Measurements from ENCODE around the gene HIVEP1. TPM values are rescaled to one million over a fixed set of nuclear protein-coding genes. Genes with fewer than 3 reads are reported as not detected.

Gene HIVEP1
- total RNA-seq, 1 donor from 2014 or later = 35.7 TPM

DNA sequence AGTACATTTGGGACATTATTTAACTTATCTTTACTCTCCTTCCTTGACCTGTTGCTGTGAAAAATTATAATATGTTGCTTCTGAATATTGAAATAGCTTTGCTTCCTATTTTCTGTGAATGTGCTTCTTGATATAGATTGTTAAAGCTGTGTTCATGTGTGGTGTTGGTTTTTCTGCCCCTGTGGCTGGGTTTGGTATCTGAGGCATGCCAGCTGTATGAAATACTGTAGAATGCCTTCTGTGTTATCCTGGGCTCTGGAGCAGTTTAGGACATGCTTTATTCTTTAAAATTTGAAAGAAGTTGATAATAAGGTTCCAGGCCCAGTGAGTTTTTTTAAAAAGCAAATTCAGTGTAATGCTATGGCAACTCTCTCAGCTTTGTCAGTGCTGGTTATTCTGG, 71.7 kb downstream of the HIVEP1 start:
- H3K27ac Mint-ChIP-seq = no peak overlapping the region

GRCh38 chr6:12084681-12085080, 72.6 kb downstream of the HIVEP1 start:
- Mint-ChIP-seq H3K9me3 (ENCODE audit: low read depth) (no peaks in the 10 kb centered on the region), H3K4me3 (ENCODE audit: low read depth) (no peak overlapping the region), H3K4me1 (ENCODE audit: low read depth) (peaks cover 20% of the 10 kb centered on the region), H3K27me3 (no peaks in the 10 kb centered on the region), H3K36me3 (ENCODE audit: insufficient read depth) (no peaks in the 10 kb centered on the region), H3K27ac (no peak overlapping the region)
- DNase-seq (ENCODE audit: low spot score, unreplicated experiment) = no peak
- no peak for TF ChIP-seq CTCF (IDR thresholded peaks at IDR 0.05; ENCODE audit: unreplicated experiment)

More for the DNA sequence above, 71.7 kb downstream of the HIVEP1 start:
- no peaks in the 10 kb centered on the region for H3K36me3 Mint-ChIP-seq (ENCODE audit: insufficient read depth)
- H3K4me1 Mint-ChIP-seq (ENCODE audit: low read depth) = peaks cover 20% of the 10 kb centered on the region
- H3K9me3 Mint-ChIP-seq (ENCODE audit: low read depth) = no peaks in the 10 kb centered on the region
- TF ChIP-seq CTCF (IDR thresholded peaks at IDR 0.05; ENCODE audit: unreplicated experiment) = no peak
- no peak for DNase-seq (ENCODE audit: low spot score, unreplicated experiment)
- no peak overlapping the region for H3K4me3 Mint-ChIP-seq (ENCODE audit: low read depth)
- no peaks in the 10 kb centered on the region for H3K27me3 Mint-ChIP-seq

DNA sequence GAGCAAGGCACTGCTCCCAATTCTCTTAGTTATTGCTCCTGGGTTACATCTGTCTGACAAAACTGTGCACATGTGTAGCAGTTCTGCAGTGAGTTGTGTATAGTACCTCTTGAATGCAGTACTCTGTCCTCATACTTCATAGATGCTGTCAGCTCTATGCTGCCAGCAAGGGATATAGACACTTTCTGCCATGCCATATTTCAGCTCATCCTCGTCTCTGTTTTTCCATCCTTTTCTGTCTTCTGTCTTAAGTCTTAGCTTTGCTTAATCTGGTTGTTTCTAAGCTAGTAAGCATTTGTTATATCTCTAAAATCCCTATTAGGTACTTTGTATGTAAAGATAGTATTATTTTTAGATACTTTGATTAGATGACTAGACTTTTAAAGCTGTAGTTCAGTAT, 76.4 kb downstream of the HIVEP1 start:
- no peak overlapping the region for H3K27ac Mint-ChIP-seq
- DNase-seq (ENCODE audit: low spot score, unreplicated experiment) = no peak
- peaks cover 17% of the 10 kb centered on the region for H3K4me1 Mint-ChIP-seq (ENCODE audit: low read depth)
- no peak for TF ChIP-seq CTCF (IDR thresholded peaks at IDR 0.05; ENCODE audit: unreplicated experiment)
- H3K9me3 Mint-ChIP-seq (ENCODE audit: low read depth) = peaks cover 5% of the 10 kb centered on the region
- no peak overlapping the region for H3K4me3 Mint-ChIP-seq (ENCODE audit: low read depth)
- H3K27me3 Mint-ChIP-seq = no peaks in the 10 kb centered on the region
- peaks cover 9% of the 10 kb centered on the region for H3K36me3 Mint-ChIP-seq (ENCODE audit: insufficient read depth)

- Mint-ChIP-seq H3K27ac (no peak overlapping the region), H3K27me3 (no peaks in the 10 kb centered on the region), H3K36me3 (ENCODE audit: insufficient read depth) (peaks cover 15% of the 10 kb centered on the region), H3K4me1 (ENCODE audit: low read depth) (peaks cover 14% of the 10 kb centered on the region), H3K9me3 (ENCODE audit: low read depth) (peaks cover 9% of the 10 kb centered on the region), H3K4me3 (ENCODE audit: low read depth) (no peak overlapping the region)
- no peak for DNase-seq (ENCODE audit: low spot score, unreplicated experiment)
- TF ChIP-seq CTCF (IDR thresholded peaks at IDR 0.05; ENCODE audit: unreplicated experiment) = no peak
These were observed 78.6 kb downstream of the HIVEP1 start for GRCh38 chr6:12090714-12091113.

DNA sequence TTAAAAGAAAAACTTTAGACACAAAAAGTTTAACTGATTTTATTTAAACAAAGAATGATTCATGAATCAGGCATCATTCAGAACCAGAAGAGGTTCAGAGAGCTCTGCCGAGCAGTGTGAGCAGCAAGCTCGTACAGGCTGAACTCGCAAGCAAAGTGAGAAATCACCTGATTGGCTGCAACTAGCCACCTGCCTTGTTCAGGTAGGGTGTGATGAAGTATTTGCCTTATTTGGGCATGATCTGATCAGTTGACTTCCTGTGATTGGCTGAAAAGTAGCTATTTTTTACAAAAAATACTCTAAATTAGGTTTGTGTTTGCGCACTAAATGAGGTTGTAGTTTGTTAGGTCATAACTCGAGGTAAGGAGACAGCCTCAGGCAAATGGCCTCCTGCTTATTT, 80.7 kb downstream of the HIVEP1 start:
- no peak overlapping the region for H3K27ac Mint-ChIP-seq
- H3K4me3 Mint-ChIP-seq (ENCODE audit: low read depth) = no peak overlapping the region
- TF ChIP-seq CTCF (IDR thresholded peaks at IDR 0.05; ENCODE audit: unreplicated experiment) = no peak
- H3K27me3 Mint-ChIP-seq = no peaks in the 10 kb centered on the region
- DNase-seq (ENCODE audit: low spot score, unreplicated experiment) = no peak
- peaks cover 5% of the 10 kb centered on the region for H3K4me1 Mint-ChIP-seq (ENCODE audit: low read depth)
- peaks cover 9% of the 10 kb centered on the region for H3K9me3 Mint-ChIP-seq (ENCODE audit: low read depth)
- peaks cover 15% of the 10 kb centered on the region for H3K36me3 Mint-ChIP-seq (ENCODE audit: insufficient read depth)
